ENCODE measurements around the gene FTO. TPM values are rescaled to one million over a fixed set of nuclear protein-coding genes. Genes with fewer than 3 reads are reported as not detected.

FTO gene
- total RNA-seq, 1 donor from 2014 or later, result 75.6 TPM

DNA sequence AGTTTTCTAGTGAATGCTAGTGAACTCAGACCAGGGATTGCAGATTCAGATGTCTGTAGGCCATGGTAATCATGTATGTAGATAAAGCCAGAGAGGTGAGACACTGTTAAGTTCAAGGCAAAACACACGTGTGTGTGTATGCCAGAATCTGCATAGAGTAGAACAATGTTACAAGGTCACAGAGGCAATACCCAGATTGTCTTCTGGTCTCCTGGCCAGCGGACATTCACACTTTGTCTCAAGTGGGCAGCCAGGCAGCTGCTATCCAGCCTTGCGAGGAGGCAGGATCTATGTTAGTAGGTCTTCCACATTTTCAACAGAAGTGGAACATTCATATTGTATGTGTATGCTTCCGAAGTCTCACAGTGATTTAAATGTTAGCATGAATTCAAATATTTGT is 244.4 kb downstream of the FTO start:
- Histone ChIP-seq H3K9me3 (no peaks in the 10 kb centered on the region), H3K4me3 (no peak overlapping the region), H3K4me1 (peaks cover 19% of the 10 kb centered on the region), H3K27ac (no peak overlapping the region), H3K27me3 (no peaks in the 10 kb centered on the region), H3K36me3 (no peaks in the 10 kb centered on the region)
- intact Hi-C loops (cut with DNase I), result no loop called here
- TF ChIP-seq, protein P1, sequence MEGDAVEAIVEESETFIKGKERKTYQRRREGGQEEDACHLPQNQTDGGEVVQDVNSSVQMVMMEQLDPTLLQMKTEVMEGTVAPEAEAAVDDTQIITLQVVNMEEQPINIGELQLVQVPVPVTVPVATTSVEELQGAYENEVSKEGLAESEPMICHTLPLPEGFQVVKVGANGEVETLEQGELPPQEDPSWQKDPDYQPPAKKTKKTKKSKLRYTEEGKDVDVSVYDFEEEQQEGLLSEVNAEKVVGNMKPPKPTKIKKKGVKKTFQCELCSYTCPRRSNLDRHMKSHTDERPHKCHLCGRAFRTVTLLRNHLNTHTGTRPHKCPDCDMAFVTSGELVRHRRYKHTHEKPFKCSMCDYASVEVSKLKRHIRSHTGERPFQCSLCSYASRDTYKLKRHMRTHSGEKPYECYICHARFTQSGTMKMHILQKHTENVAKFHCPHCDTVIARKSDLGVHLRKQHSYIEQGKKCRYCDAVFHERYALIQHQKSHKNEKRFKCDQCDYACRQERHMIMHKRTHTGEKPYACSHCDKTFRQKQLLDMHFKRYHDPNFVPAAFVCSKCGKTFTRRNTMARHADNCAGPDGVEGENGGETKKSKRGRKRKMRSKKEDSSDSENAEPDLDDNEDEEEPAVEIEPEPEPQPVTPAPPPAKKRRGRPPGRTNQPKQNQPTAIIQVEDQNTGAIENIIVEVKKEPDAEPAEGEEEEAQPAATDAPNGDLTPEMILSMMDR (IDR thresholded peaks at IDR 0.05), result no peak
- no peak for ATAC-seq
- DNase-seq, result no peak

DNA sequence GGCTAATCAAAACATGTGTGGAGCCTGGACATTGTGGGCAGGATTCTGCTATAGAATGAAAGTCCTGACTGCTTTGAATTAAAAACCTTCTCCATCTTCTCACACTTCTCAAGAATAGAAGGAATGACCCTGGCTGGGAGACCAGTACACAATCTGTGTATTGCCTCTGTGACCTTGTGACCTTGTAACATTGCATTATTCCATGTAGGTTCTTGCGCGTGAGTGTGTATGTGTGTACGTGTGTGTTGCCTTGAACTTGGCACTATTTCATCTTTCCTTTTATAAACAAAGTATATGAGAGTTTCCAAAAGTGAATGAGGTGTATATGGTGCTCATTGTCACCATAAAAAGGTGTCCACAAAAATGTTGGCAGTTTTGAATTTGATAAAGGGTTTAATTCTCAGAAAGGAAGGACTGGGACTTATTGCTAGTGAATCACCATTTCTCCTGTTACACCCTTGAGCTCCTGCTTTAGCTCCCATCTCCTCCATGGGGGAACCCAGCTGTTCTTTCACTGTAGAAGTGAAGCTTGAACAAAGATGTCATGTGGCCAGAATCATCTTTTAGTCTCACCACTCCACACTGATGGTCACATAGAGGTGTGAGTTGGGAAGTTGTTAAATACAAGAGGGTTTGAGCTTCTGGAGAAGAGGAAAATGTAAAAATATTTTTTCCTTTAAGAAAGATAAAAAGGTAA is 244.9 kb downstream of the FTO start:
- intact Hi-C loops (cut with DNase I), result no loop called here
- ATAC-seq, result no peak
- Histone ChIP-seq H3K27ac (no peak overlapping the region), H3K4me1 (peaks cover 19% of the 10 kb centered on the region), H3K36me3 (no peaks in the 10 kb centered on the region), H3K4me3 (no peak overlapping the region), H3K27me3 (no peaks in the 10 kb centered on the region), H3K9me3 (no peaks in the 10 kb centered on the region)
- no peak for DNase-seq
- TF ChIP-seq, protein P1 (IDR thresholded peaks at IDR 0.05), result no peak

DNA sequence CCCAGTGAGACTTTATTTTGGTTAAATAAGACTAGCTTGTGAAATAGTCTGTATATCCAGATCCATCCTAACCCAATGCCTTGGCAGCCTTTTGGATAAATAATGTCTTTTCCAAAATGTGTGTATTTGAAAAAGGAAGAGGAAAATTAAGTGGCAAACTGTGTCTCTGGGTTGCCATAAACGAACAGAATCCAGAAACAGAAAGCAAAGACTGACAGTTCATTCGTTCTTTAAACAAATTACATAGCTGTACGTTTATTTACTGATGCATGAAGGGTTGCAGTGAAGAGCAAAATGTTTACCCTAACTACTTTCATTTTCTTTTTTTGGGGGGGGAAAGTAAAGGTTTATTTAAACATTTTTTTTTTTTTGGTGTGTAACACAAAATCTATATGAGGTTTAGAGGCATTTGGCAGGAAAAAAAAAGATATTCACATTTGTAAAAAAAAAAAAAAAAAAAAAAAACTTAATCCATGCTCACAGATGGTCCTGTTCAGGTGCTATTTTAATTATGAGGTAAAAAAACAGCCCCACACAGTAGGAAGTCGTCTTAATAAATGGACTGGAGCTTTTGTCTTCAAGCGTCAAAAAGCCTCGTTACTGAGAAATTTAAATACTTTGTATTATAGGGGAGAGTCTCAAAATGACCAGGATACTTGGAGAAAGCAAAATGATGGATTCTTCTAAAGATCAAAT is 245.9 kb downstream of the FTO start:
- DNase-seq, result no peak
- no peak overlapping the region for H3K27ac ChIP-seq
- no peak overlapping the region for H3K4me3 ChIP-seq
- H3K27me3 ChIP-seq, result no peaks in the 10 kb centered on the region
- ATAC-seq, result no peak
- no peaks in the 10 kb centered on the region for H3K36me3 ChIP-seq
- intact Hi-C loops (cut with DNase I), result no loop called here
- H3K4me1 ChIP-seq, result peaks cover 19% of the 10 kb centered on the region
- no peaks in the 10 kb centered on the region for H3K9me3 ChIP-seq
- TF ChIP-seq, protein P1 (IDR thresholded peaks at IDR 0.05), result no peak

DNA sequence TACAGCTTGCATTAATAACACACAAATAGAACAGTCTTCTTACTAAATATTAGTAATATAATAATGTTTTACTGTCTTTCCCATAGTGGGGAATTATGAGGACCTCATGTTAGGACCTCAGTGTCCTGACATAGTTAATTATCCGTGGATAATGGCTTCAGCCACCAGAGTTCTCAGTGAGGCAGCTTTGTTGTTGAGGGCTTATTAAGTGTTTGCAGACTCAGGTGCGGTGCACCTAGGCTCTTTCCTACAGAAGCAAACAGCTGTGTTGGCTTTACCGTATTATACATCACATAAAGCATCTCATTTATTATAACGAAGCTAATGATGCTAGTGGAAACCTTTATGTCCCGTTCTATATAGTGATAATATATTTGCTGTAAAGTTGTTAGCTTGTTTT is 246.7 kb downstream of the FTO start:
- intact Hi-C loops (cut with DNase I), result no loop called here
- ATAC-seq (peak; percentile 61), DNase-seq (no peak)
- Histone ChIP-seq H3K36me3 (no peaks in the 10 kb centered on the region), H3K4me3 (no peak overlapping the region), H3K27ac (no peak overlapping the region), H3K27me3 (no peaks in the 10 kb centered on the region), H3K9me3 (no peaks in the 10 kb centered on the region), H3K4me1 (peaks cover 19% of the 10 kb centered on the region)
- TF ChIP-seq, protein P1 (IDR thresholded peaks at IDR 0.05), result no peak

DNA sequence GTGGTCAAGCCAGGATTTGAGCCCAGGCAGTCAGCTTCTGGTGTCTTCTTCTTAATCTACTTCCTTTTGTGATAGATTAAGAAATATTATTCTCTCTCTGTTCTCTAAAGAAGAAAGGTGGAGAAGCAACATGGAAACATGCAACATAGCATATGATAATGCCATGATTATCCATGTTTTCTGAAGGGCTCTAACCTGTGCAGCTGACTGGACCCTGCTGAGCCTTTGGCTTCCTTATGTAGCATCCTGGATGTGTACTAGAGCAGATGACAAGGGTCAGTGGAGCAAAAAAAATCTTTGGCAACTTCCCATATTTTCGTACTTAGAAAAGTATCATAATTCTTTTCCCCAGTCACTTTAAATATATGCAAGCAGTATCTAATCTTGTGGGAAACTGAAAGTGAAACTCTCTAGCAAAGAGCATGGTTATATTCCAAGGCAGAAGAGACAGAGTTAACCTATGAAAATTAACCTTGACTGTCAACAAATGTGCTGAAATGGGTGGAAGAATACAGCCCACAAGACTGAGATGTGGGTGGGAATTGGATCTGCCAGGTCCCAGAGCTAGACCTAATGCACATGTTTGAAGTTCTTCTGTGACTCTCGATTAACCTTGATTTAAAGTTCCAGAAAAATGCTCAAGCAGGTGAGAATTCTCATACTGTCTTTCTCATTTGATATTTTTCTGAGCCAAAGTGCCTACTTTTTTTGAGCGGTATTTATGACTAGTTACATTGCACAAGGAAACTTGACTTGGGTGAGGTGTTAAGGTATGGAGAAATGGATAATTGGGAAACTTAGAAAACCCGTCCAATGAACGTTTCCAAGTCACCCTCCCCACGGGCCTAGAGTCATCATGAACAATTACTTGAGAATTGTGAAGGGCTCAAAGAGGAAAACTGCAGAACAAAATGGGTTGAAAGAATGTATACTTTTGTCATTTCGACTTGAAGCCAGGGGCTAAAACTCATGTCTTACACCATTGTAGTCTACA is 248.6 kb downstream of the FTO start:
- no peaks in the 10 kb centered on the region for H3K9me3 ChIP-seq
- no peaks in the 10 kb centered on the region for H3K27me3 ChIP-seq
- no peak for DNase-seq
- no peaks in the 10 kb centered on the region for H3K36me3 ChIP-seq
- ATAC-seq, result peak; percentile 50
- H3K4me3 ChIP-seq, result peak overlapping the region; percentile 1
- no peak overlapping the region for H3K27ac ChIP-seq
- intact Hi-C loops (cut with DNase I), result no loop called here
- peaks cover 19% of the 10 kb centered on the region for H3K4me1 ChIP-seq
- TF ChIP-seq, protein P1 (IDR thresholded peaks at IDR 0.05), result no peak

All from upper lobe of right lung (tissue), 1 donor.